ENCODE measurements around the gene P2RX1. TPM values are rescaled to one million over a fixed set of nuclear protein-coding genes. Genes with fewer than 3 reads are reported as not detected.

Gene P2RX1
- total RNA-seq, 1 donor from 2014 or later: not detected

DNA sequence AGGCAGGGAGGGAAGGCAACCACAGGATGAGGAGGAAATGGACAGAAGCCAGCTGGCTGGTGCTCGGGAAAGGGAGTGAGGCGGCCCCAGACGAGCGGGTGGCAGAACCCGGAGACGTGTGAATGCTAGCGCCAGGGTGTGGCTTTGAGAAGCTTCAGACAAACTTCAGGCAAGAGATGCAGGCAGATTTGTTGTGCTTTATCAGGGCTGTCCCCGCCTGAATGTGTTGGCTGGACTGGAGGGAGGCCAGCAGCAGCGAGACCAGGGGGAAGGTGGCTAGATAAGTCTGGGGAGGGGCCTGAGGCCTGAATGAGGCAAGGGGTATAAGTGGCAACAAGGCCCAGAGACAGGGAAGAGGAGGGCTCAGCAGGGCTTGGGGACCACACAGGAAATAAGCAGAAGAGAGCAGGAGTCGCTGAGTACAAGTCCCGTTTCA lies 45.4 kb downstream of the P2RX1 start:
- H3K4me1 Mint-ChIP-seq (ENCODE audit: unreplicated experiment): peaks cover 5% of the 10 kb centered on the region
- H3K27ac Mint-ChIP-seq (ENCODE audit: unreplicated experiment): no peak overlapping the region
- H3K36me3 Mint-ChIP-seq (ENCODE audit: low read depth, unreplicated experiment): peaks cover 16% of the 10 kb centered on the region

GRCh38 chr17:3867606-3868005 lies 48.7 kb downstream of the P2RX1 start:
- TF ChIP-seq, protein P1, sequence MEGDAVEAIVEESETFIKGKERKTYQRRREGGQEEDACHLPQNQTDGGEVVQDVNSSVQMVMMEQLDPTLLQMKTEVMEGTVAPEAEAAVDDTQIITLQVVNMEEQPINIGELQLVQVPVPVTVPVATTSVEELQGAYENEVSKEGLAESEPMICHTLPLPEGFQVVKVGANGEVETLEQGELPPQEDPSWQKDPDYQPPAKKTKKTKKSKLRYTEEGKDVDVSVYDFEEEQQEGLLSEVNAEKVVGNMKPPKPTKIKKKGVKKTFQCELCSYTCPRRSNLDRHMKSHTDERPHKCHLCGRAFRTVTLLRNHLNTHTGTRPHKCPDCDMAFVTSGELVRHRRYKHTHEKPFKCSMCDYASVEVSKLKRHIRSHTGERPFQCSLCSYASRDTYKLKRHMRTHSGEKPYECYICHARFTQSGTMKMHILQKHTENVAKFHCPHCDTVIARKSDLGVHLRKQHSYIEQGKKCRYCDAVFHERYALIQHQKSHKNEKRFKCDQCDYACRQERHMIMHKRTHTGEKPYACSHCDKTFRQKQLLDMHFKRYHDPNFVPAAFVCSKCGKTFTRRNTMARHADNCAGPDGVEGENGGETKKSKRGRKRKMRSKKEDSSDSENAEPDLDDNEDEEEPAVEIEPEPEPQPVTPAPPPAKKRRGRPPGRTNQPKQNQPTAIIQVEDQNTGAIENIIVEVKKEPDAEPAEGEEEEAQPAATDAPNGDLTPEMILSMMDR (IDR thresholded peaks at IDR 0.05; ENCODE audit: unreplicated experiment): no peak
- Mint-ChIP-seq H3K27ac (ENCODE audit: unreplicated experiment) (no peak overlapping the region), H3K4me1 (ENCODE audit: unreplicated experiment) (peaks cover 5% of the 10 kb centered on the region), H3K27me3 (ENCODE audit: unreplicated experiment) (peaks cover 4% of the 10 kb centered on the region), H3K4me3 (ENCODE audit: unreplicated experiment) (no peak overlapping the region), H3K36me3 (ENCODE audit: low read depth, unreplicated experiment) (peaks cover 7% of the 10 kb centered on the region), H3K9me3 (ENCODE audit: unreplicated experiment) (no peaks in the 10 kb centered on the region)
- DNase-seq (ENCODE audit: low spot score): no peak

More for the DNA sequence above, 45.4 kb downstream of the P2RX1 start:
- TF ChIP-seq, protein P1 (IDR thresholded peaks at IDR 0.05; ENCODE audit: unreplicated experiment): no peak
- Mint-ChIP-seq H3K4me3 (ENCODE audit: unreplicated experiment) (no peak overlapping the region), H3K9me3 (ENCODE audit: unreplicated experiment) (no peaks in the 10 kb centered on the region), H3K27me3 (ENCODE audit: unreplicated experiment) (peaks cover 3% of the 10 kb centered on the region)
- no peak for DNase-seq (ENCODE audit: low spot score)

DNA sequence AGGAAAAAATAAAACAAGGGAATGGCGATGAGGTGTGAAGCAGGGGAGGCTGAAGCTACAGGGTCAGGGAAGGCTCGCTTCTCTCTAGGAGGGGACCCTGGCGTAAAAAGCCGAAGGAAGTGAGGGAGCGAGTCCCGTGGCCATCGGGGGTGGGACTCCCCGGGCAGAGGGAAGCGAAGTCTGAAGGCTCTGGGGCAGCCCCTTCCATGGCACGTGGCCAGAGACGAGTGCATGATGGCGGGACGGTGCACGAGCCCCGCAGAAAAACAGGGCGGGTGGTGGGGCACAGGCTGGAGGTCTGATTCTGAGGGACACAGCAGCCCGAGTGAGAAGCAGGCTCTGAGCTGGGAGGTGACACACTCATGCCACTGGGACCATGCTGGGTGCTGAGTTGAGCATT lies 49.2 kb downstream of the P2RX1 start:
- peaks cover 5% of the 10 kb centered on the region for H3K4me1 Mint-ChIP-seq (ENCODE audit: unreplicated experiment)
- TF ChIP-seq, protein P1 (IDR thresholded peaks at IDR 0.05; ENCODE audit: unreplicated experiment): no peak
- H3K27ac Mint-ChIP-seq (ENCODE audit: unreplicated experiment): no peak overlapping the region
- peaks cover 7% of the 10 kb centered on the region for H3K36me3 Mint-ChIP-seq (ENCODE audit: low read depth, unreplicated experiment)
- H3K4me3 Mint-ChIP-seq (ENCODE audit: unreplicated experiment): no peak overlapping the region
- no peak for DNase-seq (ENCODE audit: low spot score)
- no peaks in the 10 kb centered on the region for H3K9me3 Mint-ChIP-seq (ENCODE audit: unreplicated experiment)
- H3K27me3 Mint-ChIP-seq (ENCODE audit: unreplicated experiment): peaks cover 6% of the 10 kb centered on the region

DNA sequence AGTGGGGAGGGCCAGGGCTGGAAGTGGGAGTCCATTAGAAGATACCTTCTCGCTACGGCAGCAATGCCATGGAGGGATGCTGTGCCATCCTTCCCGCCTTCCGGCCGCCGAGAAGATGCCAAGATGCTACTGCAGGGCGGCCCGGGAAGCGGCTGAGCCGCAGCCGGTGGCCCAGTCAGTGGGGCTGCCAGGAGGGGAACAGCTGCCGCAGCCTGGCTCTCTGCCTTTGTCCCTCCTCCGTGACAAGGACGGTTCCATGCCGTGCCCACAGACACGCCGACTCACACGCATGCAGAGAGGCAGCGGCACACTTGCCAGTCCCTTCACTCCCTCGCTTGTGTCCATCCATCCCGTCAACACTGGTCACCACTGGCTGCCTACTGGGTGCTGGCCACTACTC lies 50.0 kb downstream of the P2RX1 start:
- Mint-ChIP-seq H3K4me1 (ENCODE audit: unreplicated experiment) (peaks cover 5% of the 10 kb centered on the region), H3K27ac (ENCODE audit: unreplicated experiment) (no peak overlapping the region), H3K9me3 (ENCODE audit: unreplicated experiment) (no peaks in the 10 kb centered on the region), H3K36me3 (ENCODE audit: low read depth, unreplicated experiment) (peaks cover 7% of the 10 kb centered on the region), H3K4me3 (ENCODE audit: unreplicated experiment) (no peak overlapping the region), H3K27me3 (ENCODE audit: unreplicated experiment) (peaks cover 6% of the 10 kb centered on the region)
- TF ChIP-seq, protein P1 (IDR thresholded peaks at IDR 0.05; ENCODE audit: unreplicated experiment): no peak
- DNase-seq (ENCODE audit: low spot score): no peak

DNA sequence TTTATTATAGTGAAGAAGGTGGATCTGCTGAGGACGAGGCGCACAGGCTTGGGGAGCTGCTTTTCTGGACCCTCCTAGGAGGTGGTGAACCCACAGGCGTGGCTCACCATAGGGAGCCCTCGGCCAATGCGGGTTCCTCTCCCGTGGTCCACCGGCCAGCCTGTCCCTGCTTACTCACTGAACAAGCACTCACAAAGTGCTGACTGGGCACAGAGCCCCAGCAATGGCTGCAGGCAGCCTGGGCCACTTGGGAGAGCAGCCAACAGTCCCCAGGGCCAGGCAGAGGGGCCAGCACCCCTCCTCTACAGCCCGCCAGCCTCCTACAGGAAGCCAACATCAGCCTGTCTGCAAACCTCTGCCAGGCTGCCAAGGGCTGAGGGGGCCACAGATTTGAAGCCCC lies 51.1 kb downstream of the P2RX1 start:
- peaks cover 7% of the 10 kb centered on the region for H3K36me3 Mint-ChIP-seq (ENCODE audit: low read depth, unreplicated experiment)
- no peaks in the 10 kb centered on the region for H3K9me3 Mint-ChIP-seq (ENCODE audit: unreplicated experiment)
- no peak for DNase-seq (ENCODE audit: low spot score)
- no peaks in the 10 kb centered on the region for H3K4me1 Mint-ChIP-seq (ENCODE audit: unreplicated experiment)
- no peak overlapping the region for H3K27ac Mint-ChIP-seq (ENCODE audit: unreplicated experiment)
- peaks cover 6% of the 10 kb centered on the region for H3K27me3 Mint-ChIP-seq (ENCODE audit: unreplicated experiment)
- TF ChIP-seq, protein P1 (IDR thresholded peaks at IDR 0.05; ENCODE audit: unreplicated experiment): no peak
- no peak overlapping the region for H3K4me3 Mint-ChIP-seq (ENCODE audit: unreplicated experiment)

All from endothelial cell (in vitro differentiated cells).